HUES6 (cell line): ENCODE data around the gene NFILZ.

Source experiments
- H3K27ac ChIP-seq: 2 replicates; pipeline ENCODE4 v1.7.0; 2013; ENCODE audit warnings: low read depth, mild to moderate bottlenecking, low read length, inconsistent platforms
- H3K27me3 ChIP-seq: 2 replicates; pipeline ENCODE4 v1.6.1; 2013; ENCODE audit warnings: low read length; ENCODE audit not compliant: control insufficient read depth, insufficient read depth
- H3K36me3 ChIP-seq: 2 replicates; pipeline ENCODE4 v1.6.1; 2013; ENCODE audit warnings: low read length; ENCODE audit not compliant: control insufficient read depth, insufficient read depth
- H3K4me1 ChIP-seq: 2 replicates; pipeline ENCODE4 v1.6.1; 2013; ENCODE audit warnings: low read length; ENCODE audit not compliant: control insufficient read depth, insufficient read depth
- H3K4me3 ChIP-seq: 2 replicates; pipeline ENCODE4 v1.5.1; 2013; ENCODE audit warnings: low read depth, low read length
- H3K9ac ChIP-seq: one replicate; pipeline ENCODE4 v1.6.1; 2013; ENCODE audit warnings: mild to moderate bottlenecking, low read length
- H3K9me3 ChIP-seq: 2 replicates; pipeline ENCODE4 v1.6.1; 2013; ENCODE audit warnings: low read depth, low read length; ENCODE audit not compliant: control insufficient read depth, insufficient read depth

The NFILZ gene

DNA sequence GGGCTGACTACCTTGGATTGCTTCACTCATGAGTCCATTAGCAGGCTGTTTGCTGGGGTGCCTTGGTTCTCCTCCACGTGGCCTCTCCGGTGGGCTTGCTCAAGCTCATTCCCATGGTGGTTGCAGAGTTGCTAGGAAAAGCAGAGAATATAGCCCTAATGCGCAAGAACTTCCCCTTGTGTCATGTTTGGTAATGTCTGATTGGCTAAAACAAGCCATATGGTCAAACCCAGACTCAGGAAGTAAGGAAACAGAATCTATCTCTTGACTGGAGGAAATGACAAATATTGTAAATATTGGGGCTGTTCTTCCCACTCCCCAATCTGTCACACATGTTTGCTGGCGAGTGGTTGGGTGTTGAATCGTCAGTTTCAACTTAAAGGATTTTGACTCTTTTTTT lies 12.1 kb downstream of the NFILZ start:
- Histone ChIP-seq H3K4me3 (no peak overlapping the region), H3K27me3 (peaks cover 2% of the 10 kb centered on the region; the same call in 1 of the 2 replicates), H3K27ac (no peak overlapping the region), H3K9ac (no peak overlapping the region), H3K4me1 (peaks cover 5% of the 10 kb centered on the region), H3K9me3 (peaks cover 6% of the 10 kb centered on the region), H3K36me3 (no peaks in the 10 kb centered on the region)

DNA sequence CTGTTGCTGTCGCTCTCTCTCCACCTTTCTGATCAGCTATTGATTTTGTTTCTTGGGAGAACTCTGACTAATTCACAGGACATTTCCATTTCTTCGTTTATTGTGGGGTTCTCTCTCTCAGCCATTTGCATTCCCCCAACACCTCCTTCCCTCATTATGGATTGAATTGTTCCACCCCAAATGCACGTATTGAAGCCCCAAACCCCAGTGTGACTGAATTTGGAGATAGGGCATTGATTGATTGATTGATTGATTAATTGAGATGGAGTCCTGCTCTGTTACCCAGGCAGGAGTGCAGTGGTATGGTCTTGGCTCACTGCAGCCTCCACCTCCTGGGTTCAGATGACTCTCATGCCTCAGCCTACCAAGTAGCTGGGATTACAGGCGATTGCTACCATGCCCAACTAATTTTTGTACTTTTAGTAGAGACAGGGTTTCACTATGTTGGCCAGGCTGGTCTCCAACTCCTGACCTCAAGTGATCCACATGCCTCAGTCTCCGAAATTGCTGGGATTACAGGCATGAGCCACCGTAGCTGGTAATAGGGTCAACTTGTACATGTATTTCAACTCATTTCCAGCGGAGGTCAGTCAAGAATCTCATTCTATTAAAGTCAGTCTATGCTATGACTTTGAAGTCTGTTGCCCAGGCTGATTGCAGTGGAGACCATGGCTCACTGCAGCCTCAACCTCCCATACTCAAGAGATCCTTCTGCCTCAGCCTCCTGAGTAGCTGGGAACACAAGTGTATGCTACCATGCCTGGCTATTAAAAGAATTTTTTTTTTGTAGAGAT lies 13.6 kb downstream of the NFILZ start:
- Histone ChIP-seq H3K9me3 (peaks cover 6% of the 10 kb centered on the region), H3K36me3 (no peaks in the 10 kb centered on the region), H3K27ac (no peak overlapping the region), H3K4me3 (no peak overlapping the region), H3K4me1 (peaks cover 5% of the 10 kb centered on the region; the same call in 1 of the 2 replicates), H3K9ac (no peak overlapping the region), H3K27me3 (no peaks in the 10 kb centered on the region)

DNA sequence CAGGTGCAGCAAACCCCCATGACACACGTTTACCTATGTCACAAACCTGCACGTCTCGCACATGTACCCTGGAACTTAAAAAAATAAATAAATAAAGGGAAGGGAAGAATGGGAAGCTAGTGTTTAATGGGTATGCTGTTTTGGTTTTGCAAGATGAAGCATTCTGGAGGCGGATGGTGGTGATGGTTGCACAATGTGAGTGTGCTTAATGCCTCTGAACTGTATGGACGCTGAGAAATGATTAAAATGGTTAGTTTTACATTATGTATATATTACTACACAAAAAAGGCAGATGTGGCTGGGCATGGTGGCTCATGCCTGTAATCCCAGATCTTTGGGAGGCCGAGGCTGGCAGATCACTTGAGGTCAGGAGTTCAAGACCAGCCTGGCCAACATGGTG lies 17.8 kb downstream of the NFILZ start:
- no peaks in the 10 kb centered on the region for H3K9me3 ChIP-seq
- no peak overlapping the region for H3K27ac ChIP-seq
- H3K4me1 ChIP-seq, result no peaks in the 10 kb centered on the region
- no peak overlapping the region for H3K9ac ChIP-seq
- no peaks in the 10 kb centered on the region for H3K36me3 ChIP-seq
- H3K4me3 ChIP-seq, result no peak overlapping the region
- H3K27me3 ChIP-seq, result no peaks in the 10 kb centered on the region

DNA sequence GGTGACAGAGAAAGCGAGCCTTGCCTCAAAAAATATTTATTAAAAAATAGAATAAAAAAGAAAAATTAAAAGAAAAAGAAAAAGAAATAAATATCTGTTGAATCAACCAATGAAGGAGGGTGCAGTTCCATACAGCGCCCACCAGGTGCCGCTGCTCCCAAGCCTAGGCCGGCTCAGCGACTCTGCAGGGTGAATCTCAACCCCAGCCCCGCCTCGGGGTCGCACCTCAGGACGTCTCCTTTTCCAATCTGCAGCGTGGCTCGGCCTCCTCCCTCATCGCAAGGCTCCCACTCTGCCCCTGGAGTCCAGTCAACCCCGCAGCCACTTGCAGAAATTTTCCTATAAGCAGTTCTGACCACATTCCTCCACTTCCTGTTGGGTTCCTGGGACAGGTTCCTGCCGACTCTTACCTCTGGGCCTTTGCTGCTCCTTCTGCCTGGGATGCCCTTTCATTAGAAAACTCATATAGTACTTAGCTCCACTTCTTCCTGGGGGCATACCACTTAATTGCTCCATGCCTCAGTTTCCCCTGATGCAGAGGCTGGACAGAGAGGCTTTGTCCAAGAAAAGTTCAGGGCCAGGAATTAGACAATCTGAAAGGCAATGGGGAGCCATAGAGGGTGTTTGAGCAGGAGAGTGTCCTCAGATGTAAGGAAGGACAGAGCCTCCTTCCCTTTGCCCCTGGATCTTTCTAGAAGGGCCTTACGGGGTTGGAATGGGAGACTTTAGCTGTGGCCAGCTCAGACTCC lies 24.3 kb downstream of the NFILZ start:
- H3K4me3 ChIP-seq, result peak overlapping the region; percentile 12; the same call in 1 of the 2 replicates
- no peaks in the 10 kb centered on the region for H3K4me1 ChIP-seq

DNA sequence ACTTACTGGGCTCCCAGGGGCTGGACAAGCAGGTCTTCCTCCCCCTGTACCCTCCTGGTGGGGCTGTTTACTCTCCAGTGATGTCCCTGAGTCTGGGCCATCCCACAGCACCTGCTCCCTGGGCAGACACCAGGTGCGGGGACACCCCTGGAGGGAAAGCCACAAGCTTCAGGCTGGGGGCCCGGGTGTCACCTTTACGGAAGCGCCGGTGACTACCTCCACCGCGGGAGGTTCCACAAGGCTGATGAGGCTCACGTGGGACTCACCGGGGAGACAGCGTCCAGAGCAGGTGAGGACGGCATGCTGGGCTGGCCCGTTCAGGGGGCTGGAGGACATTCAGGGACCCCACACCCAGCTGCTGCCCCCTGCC lies 24.9 kb downstream of the NFILZ start:
- no peak overlapping the region for H3K9ac ChIP-seq
- H3K27ac ChIP-seq, result no peak overlapping the region

More for the DNA sequence above, 24.3 kb downstream of the NFILZ start:
- Histone ChIP-seq H3K36me3 (no peaks in the 10 kb centered on the region), H3K27me3 (peaks cover 12% of the 10 kb centered on the region), H3K9me3 (no peaks in the 10 kb centered on the region), H3K9ac (no peak overlapping the region), H3K27ac (no peak overlapping the region)

DNA sequence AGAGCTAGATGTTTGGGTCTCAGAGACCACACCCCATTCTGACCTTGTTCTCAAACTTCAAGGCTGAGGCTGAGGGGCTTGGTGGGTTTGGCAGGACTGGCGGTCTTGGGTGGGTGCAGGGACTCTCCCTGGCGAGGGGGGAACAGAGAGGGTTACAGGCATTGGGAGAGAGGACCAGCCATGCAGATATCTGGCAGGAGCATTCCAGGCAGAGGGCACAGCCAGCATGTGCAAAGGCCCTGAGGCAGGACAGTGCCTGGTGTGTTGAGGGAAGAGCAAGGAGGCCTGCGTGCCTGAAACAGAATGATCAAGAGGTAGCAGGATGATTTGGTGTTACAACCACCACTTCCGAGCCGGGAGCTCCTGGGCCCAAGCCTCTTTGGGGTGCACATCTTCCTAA lies 27.4 kb downstream of the NFILZ start:
- Histone ChIP-seq H3K27ac (no peak overlapping the region), H3K4me1 (no peaks in the 10 kb centered on the region), H3K27me3 (peaks cover 12% of the 10 kb centered on the region), H3K9ac (no peak overlapping the region), H3K4me3 (no peak overlapping the region), H3K9me3 (no peaks in the 10 kb centered on the region), H3K36me3 (no peaks in the 10 kb centered on the region)

More for the DNA sequence above, 24.9 kb downstream of the NFILZ start:
- Histone ChIP-seq H3K27me3 (peaks cover 12% of the 10 kb centered on the region), H3K4me3 (no peak overlapping the region), H3K4me1 (no peaks in the 10 kb centered on the region), H3K9me3 (no peaks in the 10 kb centered on the region), H3K36me3 (no peaks in the 10 kb centered on the region)

DNA sequence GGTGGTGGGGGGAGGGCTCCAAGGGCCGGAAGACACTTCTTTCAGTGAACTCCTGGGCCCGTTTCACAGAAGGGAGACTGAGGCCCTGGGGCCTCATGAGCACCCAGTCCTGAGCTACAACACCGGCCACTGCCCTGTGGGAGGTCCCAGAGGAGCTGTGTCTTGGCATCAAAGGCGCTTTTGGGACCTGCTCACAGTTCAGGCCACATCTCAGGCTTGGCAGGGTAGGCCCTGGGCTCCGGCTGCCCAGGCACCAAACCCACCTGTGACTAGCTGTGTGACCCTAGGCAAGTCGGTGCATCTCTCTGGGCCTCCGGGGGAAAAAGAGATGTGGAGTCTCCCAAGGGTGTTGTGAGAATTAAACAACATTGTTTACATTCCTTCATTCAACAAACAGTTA lies 29.5 kb downstream of the NFILZ start:
- Histone ChIP-seq H3K36me3 (no peaks in the 10 kb centered on the region), H3K4me1 (no peaks in the 10 kb centered on the region), H3K4me3 (no peak overlapping the region), H3K9me3 (no peaks in the 10 kb centered on the region), H3K9ac (no peak overlapping the region), H3K27me3 (peaks cover 12% of the 10 kb centered on the region), H3K27ac (no peak overlapping the region)

DNA sequence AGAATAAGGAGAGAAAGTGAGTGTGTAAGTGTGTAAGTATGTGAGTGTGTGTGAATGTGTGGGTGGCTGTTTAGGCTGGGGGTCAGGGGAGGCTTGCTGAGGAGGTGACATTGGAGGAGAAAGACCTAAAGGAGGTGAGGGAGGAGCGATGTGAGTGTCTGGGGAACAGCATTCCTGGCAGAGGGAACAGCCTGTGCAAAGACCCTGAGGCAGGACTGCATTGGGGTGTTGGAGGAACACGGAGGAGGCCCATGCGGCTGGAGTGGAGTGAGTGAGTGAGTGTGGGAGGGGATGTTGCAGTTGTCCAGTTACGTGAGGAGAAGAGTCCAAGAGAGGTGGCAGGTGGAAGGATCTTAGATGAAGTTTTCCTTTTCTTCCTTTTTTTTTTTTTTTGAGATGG lies 31.8 kb downstream of the NFILZ start:
- Histone ChIP-seq H3K36me3 (no peaks in the 10 kb centered on the region), H3K27ac (no peak overlapping the region), H3K4me1 (no peaks in the 10 kb centered on the region), H3K9ac (no peak overlapping the region), H3K4me3 (no peak overlapping the region), H3K9me3 (no peaks in the 10 kb centered on the region), H3K27me3 (no peaks in the 10 kb centered on the region)

DNA sequence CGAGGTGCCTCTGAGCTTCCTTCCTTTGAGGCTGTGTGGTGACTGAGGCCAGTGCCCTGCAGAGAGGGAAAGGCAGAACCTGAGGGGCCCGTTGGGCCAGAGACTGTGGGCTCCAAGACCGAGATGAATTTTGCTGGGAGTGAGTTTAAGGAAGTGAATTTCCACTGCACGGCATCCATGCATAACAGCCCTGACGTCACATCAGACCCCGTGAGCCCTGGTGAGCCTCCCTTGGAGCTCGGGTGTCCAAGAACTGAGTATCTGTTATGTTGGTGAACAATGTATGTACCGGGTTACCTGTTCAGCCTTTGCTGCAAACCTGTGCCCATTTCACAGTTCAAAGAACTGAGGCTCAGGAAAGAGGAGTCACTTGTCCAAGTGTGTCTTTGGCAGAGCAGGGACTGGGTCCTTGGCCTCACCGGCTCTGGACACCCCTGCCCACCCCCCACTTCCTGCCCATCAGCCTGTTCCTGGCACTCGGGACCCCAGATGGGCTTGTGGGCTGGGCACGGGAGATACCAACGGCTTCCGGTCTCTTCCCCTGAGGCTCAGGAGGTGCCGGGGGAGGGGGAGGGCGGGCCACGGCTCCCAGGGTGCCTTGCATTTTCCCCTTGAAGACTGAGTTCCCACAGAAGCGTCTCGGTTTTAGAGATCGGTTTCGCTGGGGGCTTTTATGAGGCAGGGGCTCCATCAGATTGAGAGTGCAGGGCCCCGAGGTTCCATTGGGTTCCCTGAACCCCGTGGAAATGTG lies 33.7 kb downstream of the NFILZ start:
- no peaks in the 10 kb centered on the region for H3K4me1 ChIP-seq
- H3K9ac ChIP-seq, result no peak overlapping the region
- H3K4me3 ChIP-seq, result no peak overlapping the region

DNA sequence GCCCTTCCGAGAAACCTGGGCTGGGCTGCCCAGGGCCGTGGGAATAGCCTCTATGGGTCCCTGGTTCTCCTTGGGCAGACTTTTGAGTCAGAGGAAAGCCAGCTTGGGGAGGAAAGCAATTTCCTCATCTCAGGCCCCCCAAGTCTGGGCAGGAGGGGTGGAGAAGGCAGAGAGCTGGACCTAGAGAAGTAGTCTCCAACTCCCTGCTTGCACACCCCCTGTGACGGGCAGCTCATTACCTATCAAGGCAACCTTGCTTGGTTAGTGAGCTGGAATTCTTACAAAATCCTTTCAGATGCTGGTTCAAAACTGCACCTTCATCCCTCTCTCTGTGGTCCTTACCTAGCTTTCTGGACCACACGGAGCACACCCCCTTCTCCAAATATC lies 34.2 kb downstream of the NFILZ start:
- Histone ChIP-seq H3K27me3 (no peaks in the 10 kb centered on the region), H3K4me1 (no peaks in the 10 kb centered on the region), H3K9me3 (no peaks in the 10 kb centered on the region), H3K9ac (no peak overlapping the region), H3K4me3 (no peak overlapping the region), H3K36me3 (no peaks in the 10 kb centered on the region), H3K27ac (no peak overlapping the region)

More for the DNA sequence above, 33.7 kb downstream of the NFILZ start:
- Histone ChIP-seq H3K36me3 (no peaks in the 10 kb centered on the region), H3K27me3 (no peaks in the 10 kb centered on the region), H3K9me3 (no peaks in the 10 kb centered on the region), H3K27ac (no peak overlapping the region)
